Tibial artery (tissue), 4 donors: Measurements from ENCODE around the gene SLC4A1AP.
"Not testable (repeated sequence)": the region's sequence is repeated elsewhere in the genome, so short reads cannot be mapped to it uniquely, and the experiment has no call there.

Experiments used
- DNase-seq, 2 donors: peaks; one replicate each; pipeline ENCODE4 v3.0.0-alpha.2; 2019
- H3K27ac ChIP-seq, 2 donors: fragments of 200-600 bp; sonication (generic) in 1 of 2; 1 replicate in 1 of 2; 2 replicates in 1 of 2; pipeline ENCODE4 v1.5.1; 2018 to 2019; ENCODE audit warnings: mild to moderate bottlenecking in 1 of 2
- H3K27me3 ChIP-seq, 2 donors: fragments of 200-600 bp; sonication (generic) in 1 of 2; one replicate each; pipeline versions ENCODE4 v1.5.1 to v1.6.0; 2016 to 2019
- H3K36me3 ChIP-seq, 3 donors: fragments of 200-600 bp; sonication (generic) in 2 of 3; one replicate each; pipeline ENCODE4 v1.5.1; 2016 to 2019; ENCODE audit warnings: mild to moderate bottlenecking in 2 of 3
- H3K4me1 ChIP-seq, 4 donors: fragments of 200-600 bp; sonication (generic) in 2 of 4; 1 replicate in 3 of 4; 2 replicates in 1 of 4; pipeline ENCODE4 v1.5.1; 2016 to 2019
- H3K4me3 ChIP-seq, 2 donors: fragments of 200-600 bp; sonication (generic) in 1 of 2; 1 replicate in 1 of 2; 2 replicates in 1 of 2; pipeline ENCODE4 v1.5.1; 2018 to 2019; ENCODE audit warnings: mild to moderate bottlenecking in 2 of 2
- H3K9me3 ChIP-seq, 3 donors: fragments of 200-600 bp; sonication (generic) in 1 of 3; one replicate each; pipeline ENCODE4 v1.5.1; 2016 to 2019
- intact Hi-C: fragments of 100-400 bp; cut with DNase I; formaldehyde crosslinking; loops from one replicate; pipeline ENCODE4 v1.15.0; 2023; ENCODE audit warnings: low total_unique reads
- TF ChIP-seq, protein P1 (sequence below), 2 experiments: fragments of 200-600 bp in 1 of 2; fragments of 450-650 bp in 1 of 2; IDR thresholded peaks; one replicate each; pipeline ENCODE4 v1.5.1; 2017 to 2019; ENCODE audit warnings: antibody characterized with exemption in 2 of 2, mild to moderate bottlenecking in 1 of 2, moderate library complexity in 1 of 2

The SLC4A1AP gene

DNA sequence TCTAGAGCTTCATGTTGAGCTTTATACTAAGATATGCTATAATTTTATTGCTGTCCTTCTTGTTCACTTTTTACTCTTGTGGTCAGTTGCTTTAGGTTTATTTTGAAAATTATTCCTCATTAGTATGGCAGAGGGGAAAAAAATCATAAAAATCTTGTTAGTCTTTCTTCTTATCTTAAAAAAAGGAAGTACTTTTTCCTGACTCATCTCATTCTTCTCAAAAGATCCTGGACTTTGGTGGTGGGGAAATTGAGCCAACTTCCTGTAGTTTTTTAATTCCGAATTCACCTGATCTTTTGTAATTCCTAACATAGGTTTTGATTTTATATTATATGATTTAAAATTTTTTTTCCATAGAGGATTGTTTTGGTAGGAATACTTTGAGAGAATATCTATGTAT is 3.8 kb downstream of the SLC4A1AP start:
- intact Hi-C loops, result no loop called here
- Histone ChIP-seq H3K27me3 (no peaks in the 10 kb centered on the region), H3K4me1 (peaks cover 0 to 31% (median 18%) of the 10 kb centered on the region in 4 donors), H3K27ac (no peak overlapping the region), H3K9me3 (no peaks in the 10 kb centered on the region), H3K4me3 (no peak overlapping the region), H3K36me3 (peaks cover 40 to 58% (median 47%) of the 10 kb centered on the region in 3 donors)
- TF ChIP-seq, protein P1, sequence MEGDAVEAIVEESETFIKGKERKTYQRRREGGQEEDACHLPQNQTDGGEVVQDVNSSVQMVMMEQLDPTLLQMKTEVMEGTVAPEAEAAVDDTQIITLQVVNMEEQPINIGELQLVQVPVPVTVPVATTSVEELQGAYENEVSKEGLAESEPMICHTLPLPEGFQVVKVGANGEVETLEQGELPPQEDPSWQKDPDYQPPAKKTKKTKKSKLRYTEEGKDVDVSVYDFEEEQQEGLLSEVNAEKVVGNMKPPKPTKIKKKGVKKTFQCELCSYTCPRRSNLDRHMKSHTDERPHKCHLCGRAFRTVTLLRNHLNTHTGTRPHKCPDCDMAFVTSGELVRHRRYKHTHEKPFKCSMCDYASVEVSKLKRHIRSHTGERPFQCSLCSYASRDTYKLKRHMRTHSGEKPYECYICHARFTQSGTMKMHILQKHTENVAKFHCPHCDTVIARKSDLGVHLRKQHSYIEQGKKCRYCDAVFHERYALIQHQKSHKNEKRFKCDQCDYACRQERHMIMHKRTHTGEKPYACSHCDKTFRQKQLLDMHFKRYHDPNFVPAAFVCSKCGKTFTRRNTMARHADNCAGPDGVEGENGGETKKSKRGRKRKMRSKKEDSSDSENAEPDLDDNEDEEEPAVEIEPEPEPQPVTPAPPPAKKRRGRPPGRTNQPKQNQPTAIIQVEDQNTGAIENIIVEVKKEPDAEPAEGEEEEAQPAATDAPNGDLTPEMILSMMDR (IDR thresholded peaks at IDR 0.05), result no peak
- DNase-seq, result no peak

DNA sequence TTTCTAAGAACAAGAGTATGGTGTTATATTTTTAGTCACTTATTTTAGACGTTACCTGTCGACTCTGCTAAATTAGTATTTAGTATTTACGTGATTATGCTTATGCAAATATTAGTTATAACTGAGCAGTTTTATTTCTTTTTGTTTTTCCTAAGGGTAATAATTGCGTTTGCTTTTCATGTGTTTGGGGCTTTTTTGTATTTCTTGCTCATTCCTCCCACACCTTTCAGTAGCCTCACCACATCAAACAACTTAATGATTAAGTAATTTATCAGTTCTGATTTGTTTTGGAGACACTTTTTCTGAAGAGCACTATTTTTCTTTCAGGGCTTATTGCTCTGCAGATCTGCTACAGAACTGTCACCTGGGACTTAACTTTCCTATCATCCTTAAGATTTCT is 7.5 kb downstream of the SLC4A1AP start:
- Histone ChIP-seq H3K36me3 (peaks cover 66 to 93% (median 67%) of the 10 kb centered on the region in 3 donors), H3K27ac (no peak overlapping the region), H3K27me3 (no peaks in the 10 kb centered on the region), H3K9me3 (no peaks in the 10 kb centered on the region), H3K4me3 (no peak overlapping the region), H3K4me1 (peaks cover 0 to 3% (median 0%) of the 10 kb centered on the region in 4 donors)
- DNase-seq, result no peak
- intact Hi-C loops, result no loop called here
- TF ChIP-seq, protein P1 (IDR thresholded peaks at IDR 0.05), result no peak

DNA sequence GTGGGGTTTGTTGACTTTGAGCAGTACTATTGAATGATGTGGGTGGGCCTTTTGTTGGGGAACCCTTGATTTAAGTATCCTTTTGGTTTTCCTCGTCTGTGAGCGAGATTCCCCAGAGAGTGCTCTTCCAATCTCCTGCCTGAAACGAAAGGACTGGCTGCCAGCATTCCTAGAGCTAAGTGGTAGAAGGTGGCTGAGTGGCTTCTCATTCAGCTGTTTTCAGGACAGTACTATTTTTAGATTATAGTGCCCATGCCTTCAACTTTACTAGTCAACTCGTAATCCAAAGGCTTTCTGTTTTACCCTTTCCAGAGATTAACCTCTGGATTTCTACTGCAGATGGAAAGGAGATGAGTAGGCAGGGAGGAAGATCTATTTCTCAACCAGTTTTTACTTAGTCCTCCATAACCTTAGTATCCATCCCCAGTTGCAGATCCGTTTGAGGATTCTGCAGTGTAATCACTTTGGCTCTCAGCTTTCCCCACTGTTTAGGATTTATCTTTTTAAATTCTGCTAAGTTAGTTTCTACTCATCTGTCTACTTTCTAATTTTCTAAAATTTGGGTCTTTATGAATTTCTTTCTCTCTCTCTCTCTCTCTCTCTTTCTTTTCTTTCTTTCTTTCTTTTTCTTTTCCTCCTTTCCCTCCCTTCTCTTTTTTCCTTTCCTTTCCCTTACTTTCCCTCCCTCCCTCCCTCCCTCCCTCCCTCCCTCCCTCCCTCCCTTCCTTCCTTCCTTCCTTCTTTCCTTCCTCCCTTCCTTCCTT is 9.2 kb downstream of the SLC4A1AP start:
- intact Hi-C loops, result no loop called here
- Histone ChIP-seq H3K27me3 (no peaks in the 10 kb centered on the region), H3K4me1 (no peaks in the 10 kb centered on the region), H3K4me3 (no peak overlapping the region), H3K27ac (no peak overlapping the region), H3K9me3 (no peaks in the 10 kb centered on the region), H3K36me3 (peaks cover 63 to 98% (median 75%) of the 10 kb centered on the region in 3 donors)
- TF ChIP-seq, protein P1 (IDR thresholded peaks at IDR 0.05), result no peak
- no peak for DNase-seq

DNA sequence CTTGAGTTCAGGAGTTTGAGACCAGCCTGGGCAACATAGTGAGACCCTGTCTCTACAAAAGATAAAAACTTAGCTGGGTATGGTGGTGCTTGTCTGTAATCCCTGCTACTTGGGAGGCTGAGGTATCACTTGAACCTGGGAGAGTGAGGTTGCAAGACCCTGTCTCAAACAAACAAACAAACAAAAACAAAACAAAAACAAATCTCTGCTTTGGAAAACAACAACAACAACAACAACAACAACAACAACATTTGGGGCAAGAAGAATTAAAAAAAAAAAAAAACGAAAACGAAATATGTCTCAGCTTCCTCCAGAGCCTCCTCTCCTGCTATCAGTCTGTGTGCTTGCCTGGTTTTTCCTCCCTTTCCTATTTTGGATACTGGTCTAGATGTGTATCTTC is 16.9 kb downstream of the SLC4A1AP start:
- intact Hi-C loops, result no loop called here
- no peak overlapping the region for H3K27ac ChIP-seq
- H3K4me3 ChIP-seq, result no peak overlapping the region
- DNase-seq, result no peak
- peaks cover 40 to 84% (median 54%) of the 10 kb centered on the region in 3 donors for H3K36me3 ChIP-seq
- TF ChIP-seq, protein P1 (IDR thresholded peaks at IDR 0.05), result no peak
- H3K9me3 ChIP-seq, result no peaks in the 10 kb centered on the region
- peaks cover 0 to 26% (median 11%) of the 10 kb centered on the region in 4 donors for H3K4me1 ChIP-seq
- no peaks in the 10 kb centered on the region for H3K27me3 ChIP-seq

DNA sequence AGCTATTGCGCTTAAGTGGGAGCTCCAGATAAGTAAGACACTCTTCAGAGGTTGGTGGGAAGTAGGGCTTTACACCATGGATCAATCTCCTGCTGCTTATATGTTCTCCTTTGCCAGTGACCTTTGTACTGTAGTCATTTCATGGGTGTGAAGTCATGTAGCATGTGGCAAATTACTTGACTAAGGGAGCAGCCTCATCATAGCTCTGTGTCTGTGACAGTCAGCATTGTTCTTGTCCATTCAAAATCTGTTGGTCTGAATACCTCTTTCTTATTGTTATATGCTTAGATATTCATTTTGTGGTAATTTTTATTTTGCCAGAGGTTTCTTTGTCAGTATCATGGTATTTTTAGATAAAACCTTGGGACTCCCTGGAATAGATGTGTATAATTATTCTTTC is 18.2 kb downstream of the SLC4A1AP start:
- H3K27me3 ChIP-seq, result no peaks in the 10 kb centered on the region
- H3K4me3 ChIP-seq, result no peak overlapping the region
- peaks cover 0 to 26% (median 11%) of the 10 kb centered on the region in 4 donors for H3K4me1 ChIP-seq
- peaks cover 44 to 84% (median 52%) of the 10 kb centered on the region in 3 donors for H3K36me3 ChIP-seq
- H3K27ac ChIP-seq, result peak overlapping the region; percentile 49 to 71
- no peak for DNase-seq
- intact Hi-C loops, result no loop called here
- TF ChIP-seq, protein P1 (IDR thresholded peaks at IDR 0.05), result no peak
- H3K9me3 ChIP-seq, result no peaks in the 10 kb centered on the region

DNA sequence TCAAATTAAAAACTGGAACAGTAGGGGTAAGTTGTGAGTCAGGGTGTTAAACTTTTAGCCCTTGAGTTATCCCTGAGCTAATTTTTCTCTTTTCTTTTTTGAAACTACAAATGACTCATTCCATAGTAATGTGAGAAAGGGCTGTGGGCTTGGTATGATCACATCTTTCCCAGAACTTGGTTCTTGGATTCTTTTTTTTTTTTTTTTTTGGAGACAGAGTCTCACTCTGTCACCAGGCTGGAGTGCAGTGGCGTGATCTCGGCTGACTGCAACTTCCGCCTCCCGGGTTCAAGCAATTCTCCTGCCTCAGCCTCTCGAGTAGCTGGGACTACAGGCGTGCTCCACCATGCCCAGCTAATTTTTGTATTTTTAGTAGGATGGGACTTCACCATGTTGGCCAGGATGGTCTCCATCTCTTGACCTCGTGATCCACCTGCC is 18.7 kb downstream of the SLC4A1AP start:
- H3K9me3 ChIP-seq, intact Hi-C loops, H3K4me3 ChIP-seq, DNase-seq, H3K27me3 ChIP-seq: not testable (repeated sequence)
- Histone ChIP-seq H3K4me1 (peaks cover 0 to 26% (median 11%) of the 10 kb centered on the region in 4 donors), H3K36me3 (peaks cover 46 to 84% (median 50%) of the 10 kb centered on the region in 3 donors), H3K27ac (peak overlapping the region; percentile 49 to 71)
